Suprapubic skin (tissue), 4 donors: ENCODE measurements around the gene KNL1. TPM values are rescaled to one million over a fixed set of nuclear protein-coding genes. Genes with fewer than 3 reads are reported as not detected.

Experiments
- DNase-seq, 2 donors: peaks; one replicate each; pipeline ENCODE4 v3.0.0-alpha.2; 2019; ENCODE audit warnings: low spot score in 2 of 2
- H3K27ac ChIP-seq: fragments of 200-600 bp; sonication (generic); one replicate; pipeline ENCODE4 v1.5.1; 2019
- H3K27me3 ChIP-seq: fragments of 200-600 bp; sonication (generic); one replicate; pipeline ENCODE4 v1.5.1; 2019
- H3K36me3 ChIP-seq: fragments of 200-600 bp; sonication (generic); one replicate; pipeline ENCODE4 v1.5.1; 2019
- H3K4me1 ChIP-seq: fragments of 200-600 bp; sonication (generic); one replicate; pipeline ENCODE4 v1.5.1; 2019
- H3K4me3 ChIP-seq: fragments of 200-600 bp; sonication (generic); one replicate; pipeline ENCODE4 v1.5.1; 2019; ENCODE audit warnings: mild to moderate bottlenecking
- H3K9me3 ChIP-seq: fragments of 200-600 bp; sonication (generic); one replicate; pipeline ENCODE4 v1.5.1; 2019
- CTCF ChIP-seq, 2 donors: fragments of 200-600 bp in 1 of 2; fragments of 450-650 bp in 1 of 2; sonication (generic) in 1 of 2; IDR thresholded peaks; one replicate each; pipeline ENCODE4 v1.5.1; 2016 to 2019; ENCODE audit warnings: antibody characterized with exemption in 2 of 2, mild to moderate bottlenecking in 1 of 2, moderate library complexity in 1 of 2
- EP300 ChIP-seq: sonication (generic); formaldehyde crosslinking; IDR thresholded peaks from one replicate; pipeline ENCODE4 v1.6.1; 2017; ENCODE audit warnings: antibody characterized with exemption
- POLR2A ChIP-seq, 2 donors: fragments of 450-650 bp; IDR thresholded peaks; one replicate each; pipeline ENCODE4 v1.6.1; 2017; ENCODE audit warnings: antibody characterized with exemption in 2 of 2, mild to moderate bottlenecking in 2 of 2, moderate library complexity in 2 of 2
- POLR2AphosphoS5 ChIP-seq, 3 donors: sonication (generic); formaldehyde crosslinking; IDR thresholded peaks; one replicate each; pipeline ENCODE4 v1.6.1; 2017; ENCODE audit warnings: antibody characterized with exemption in 3 of 3
- WGBS: methylation state at CpG from one replicate; pipeline ENCODE4 v1.1.5; 2018; 5-methylcytosine and 5-hydroxymethylcytosine counted together
- total RNA-seq, 4 donors: library from RNA; depleted of rRNA; stranded (reverse); fragments of >200 nt; gene quantifications; one replicate each; pipeline ENCODE4 v1.1.0, GENCODE V29; 2016

KNL1 gene
- total RNA-seq, 4 donors from 2014 or later, result 2.5 to 4.9 (median 3.1) TPM

- H3K27me3 ChIP-seq, result no peaks in the 10 kb centered on the region
- no peaks in the 10 kb centered on the region for H3K36me3 ChIP-seq
- H3K27ac ChIP-seq, result no peak overlapping the region
- WGBS, result 84% methylated on average over 5 of the region's 5 CpGs
- H3K4me3 ChIP-seq, result no peak overlapping the region
- H3K9me3 ChIP-seq, result no peaks in the 10 kb centered on the region
- DNase-seq, result no peak
- H3K4me1 ChIP-seq, result peaks cover 13% of the 10 kb centered on the region
- TF ChIP-seq CTCF (IDR thresholded peaks at IDR 0.05) (no peak), EP300 (no peak), POLR2A (IDR thresholded peaks at IDR 0.05) (no peak), POLR2AphosphoS5 (IDR thresholded peaks at IDR 0.05) (no peak)
These were observed 1.7 kb downstream of the KNL1 start for GRCh38 chr15:40595773-40596172.

- H3K4me3 ChIP-seq, result no peak overlapping the region
- 96% methylated on average over 2 of the region's 2 CpGs for WGBS
- H3K9me3 ChIP-seq, result no peaks in the 10 kb centered on the region
- H3K27ac ChIP-seq, result no peak overlapping the region
- H3K4me1 ChIP-seq, result peaks cover 13% of the 10 kb centered on the region
- TF ChIP-seq CTCF (IDR thresholded peaks at IDR 0.05), result no peak
- no peak for TF ChIP-seq POLR2A (IDR thresholded peaks at IDR 0.05)
- TF ChIP-seq EP300, result no peak
- TF ChIP-seq POLR2AphosphoS5 (IDR thresholded peaks at IDR 0.05), result no peak
- no peaks in the 10 kb centered on the region for H3K36me3 ChIP-seq
- DNase-seq, result no peak
- H3K27me3 ChIP-seq, result no peaks in the 10 kb centered on the region
These were observed 3.0 kb downstream of the KNL1 start for GRCh38 chr15:40597024-40597423.

- 69% methylated on average over 3 of the region's 3 CpGs for WGBS
- Histone ChIP-seq H3K27me3 (no peaks in the 10 kb centered on the region), H3K36me3 (no peaks in the 10 kb centered on the region), H3K27ac (no peak overlapping the region), H3K4me3 (no peak overlapping the region), H3K9me3 (no peaks in the 10 kb centered on the region), H3K4me1 (peaks cover 13% of the 10 kb centered on the region)
- TF ChIP-seq CTCF (IDR thresholded peaks at IDR 0.05) (no peak), POLR2A (IDR thresholded peaks at IDR 0.05) (no peak), EP300 (no peak), POLR2AphosphoS5 (IDR thresholded peaks at IDR 0.05) (no peak)
- no peak for DNase-seq
These were observed 4.1 kb downstream of the KNL1 start for GRCh38 chr15:40598126-40598525.

GRCh38 chr15:40598672-40599071 lies 4.6 kb downstream of the KNL1 start:
- Histone ChIP-seq H3K27me3 (no peaks in the 10 kb centered on the region), H3K4me1 (peaks cover 9% of the 10 kb centered on the region), H3K27ac (no peak overlapping the region), H3K9me3 (no peaks in the 10 kb centered on the region), H3K36me3 (no peaks in the 10 kb centered on the region), H3K4me3 (no peak overlapping the region)
- 82% methylated on average over 4 of the region's 4 CpGs for WGBS
- no peak for DNase-seq
- TF ChIP-seq CTCF (IDR thresholded peaks at IDR 0.05) (no peak), POLR2A (IDR thresholded peaks at IDR 0.05) (no peak), EP300 (no peak), POLR2AphosphoS5 (IDR thresholded peaks at IDR 0.05) (no peak)

- Histone ChIP-seq H3K9me3 (no peaks in the 10 kb centered on the region), H3K36me3 (no peaks in the 10 kb centered on the region), H3K4me3 (no peak overlapping the region), H3K27ac (no peak overlapping the region), H3K4me1 (no peaks in the 10 kb centered on the region), H3K27me3 (no peaks in the 10 kb centered on the region)
- no peak for DNase-seq
- TF ChIP-seq EP300 (no peak), POLR2A (IDR thresholded peaks at IDR 0.05) (no peak), CTCF (IDR thresholded peaks at IDR 0.05) (no peak), POLR2AphosphoS5 (IDR thresholded peaks at IDR 0.05) (no peak)
- WGBS, result 96% methylated on average over 12 of the region's 12 CpGs
These were observed 6.9 kb downstream of the KNL1 start for GRCh38 chr15:40600956-40601355.
